GM21360 (cell line): ENCODE data around the gene SLC16A5.
A peak's percentile ranks its signal among the peaks of the same experiment; 100 is the strongest.
"Not testable (repeated sequence)": the region's sequence is repeated elsewhere in the genome, so short reads cannot be mapped to it uniquely, and the experiment has no call there.

Experiments
- ATAC-seq: cut with Tn5 transposase; IDR thresholded peaks from one replicate; pipeline ENCODE4 v1.9.1; 2021; ENCODE audit warnings: mild to moderate bottlenecking, moderate library complexity; ENCODE audit not compliant: unreplicated experiment

The SLC16A5 gene, protein sequence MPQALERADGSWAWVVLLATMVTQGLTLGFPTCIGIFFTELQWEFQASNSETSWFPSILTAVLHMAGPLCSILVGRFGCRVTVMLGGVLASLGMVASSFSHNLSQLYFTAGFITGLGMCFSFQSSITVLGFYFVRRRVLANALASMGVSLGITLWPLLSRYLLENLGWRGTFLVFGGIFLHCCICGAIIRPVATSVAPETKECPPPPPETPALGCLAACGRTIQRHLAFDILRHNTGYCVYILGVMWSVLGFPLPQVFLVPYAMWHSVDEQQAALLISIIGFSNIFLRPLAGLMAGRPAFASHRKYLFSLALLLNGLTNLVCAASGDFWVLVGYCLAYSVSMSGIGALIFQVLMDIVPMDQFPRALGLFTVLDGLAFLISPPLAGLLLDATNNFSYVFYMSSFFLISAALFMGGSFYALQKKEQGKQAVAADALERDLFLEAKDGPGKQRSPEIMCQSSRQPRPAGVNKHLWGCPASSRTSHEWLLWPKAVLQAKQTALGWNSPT

DNA sequence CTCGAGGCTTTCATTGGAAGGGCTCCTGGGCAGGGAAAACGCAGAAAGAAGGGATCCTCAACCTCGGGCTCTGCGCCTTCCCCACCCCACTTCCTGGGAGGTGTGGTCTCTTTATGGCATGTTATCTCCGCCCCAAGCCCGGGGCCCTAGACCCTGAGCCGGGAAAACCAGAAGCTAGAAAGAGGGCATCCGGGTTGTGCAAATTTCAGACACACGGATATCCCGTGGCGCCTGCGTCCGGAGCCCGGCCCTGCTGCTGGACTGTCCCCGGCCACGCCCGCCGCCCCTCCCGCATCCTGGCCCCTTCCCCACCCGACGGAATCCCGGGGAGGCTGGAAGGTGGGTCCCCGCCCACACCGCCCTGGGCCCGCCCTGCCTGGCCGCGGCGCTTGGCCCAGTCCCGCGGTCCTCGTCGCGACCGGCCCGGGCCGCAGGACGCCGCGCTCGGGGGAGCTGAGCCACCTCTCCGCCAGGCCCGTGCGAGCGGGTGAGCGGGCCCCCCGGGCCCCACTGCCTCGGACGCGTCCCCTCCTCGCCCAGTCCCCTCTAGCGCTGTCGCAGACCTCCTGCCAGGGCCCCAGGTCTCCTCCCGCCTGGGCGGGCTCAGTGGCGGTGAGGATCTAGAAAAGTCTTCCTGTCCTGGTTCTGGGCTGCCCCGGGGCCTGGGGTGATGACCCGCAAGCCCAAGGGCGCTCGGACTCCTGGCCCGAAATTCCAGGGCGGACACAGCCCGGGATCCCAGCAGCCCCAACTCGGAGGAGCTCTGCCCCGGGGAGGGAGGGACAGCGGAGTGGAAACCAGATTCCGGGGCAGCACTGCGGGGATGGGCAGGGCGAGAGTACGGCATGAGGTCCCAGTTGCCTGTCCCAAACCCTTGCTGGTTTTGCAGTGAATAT is at the start of gene SLC16A5:
SLC16A5 (plus strand) TSS at position 397 of the 896 bp plus-strand sequence. CDS start 5,683 bp downstream, outside the sequence.
- ATAC-seq: no peak

DNA sequence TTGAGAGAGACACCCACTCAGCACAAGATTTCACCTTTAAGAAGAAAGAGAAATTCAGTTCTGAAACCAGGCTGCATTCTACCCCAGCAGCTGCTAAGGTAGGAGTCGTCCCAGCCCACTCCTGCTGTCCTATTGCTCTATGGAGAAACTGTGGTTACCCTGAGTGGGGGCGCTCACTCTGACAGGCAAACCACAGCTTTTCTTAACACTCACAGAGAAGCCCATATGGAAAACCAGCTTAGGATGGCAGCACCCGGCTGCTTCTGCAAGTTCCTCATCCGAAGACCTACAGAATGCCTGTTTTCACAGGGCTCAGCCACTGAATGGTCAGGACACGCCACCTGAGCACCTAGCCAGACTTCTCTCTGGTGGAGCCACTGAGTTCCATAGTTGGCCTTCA is 48.5 kb upstream of the SLC16A5 start:
- no peak for ATAC-seq

DNA sequence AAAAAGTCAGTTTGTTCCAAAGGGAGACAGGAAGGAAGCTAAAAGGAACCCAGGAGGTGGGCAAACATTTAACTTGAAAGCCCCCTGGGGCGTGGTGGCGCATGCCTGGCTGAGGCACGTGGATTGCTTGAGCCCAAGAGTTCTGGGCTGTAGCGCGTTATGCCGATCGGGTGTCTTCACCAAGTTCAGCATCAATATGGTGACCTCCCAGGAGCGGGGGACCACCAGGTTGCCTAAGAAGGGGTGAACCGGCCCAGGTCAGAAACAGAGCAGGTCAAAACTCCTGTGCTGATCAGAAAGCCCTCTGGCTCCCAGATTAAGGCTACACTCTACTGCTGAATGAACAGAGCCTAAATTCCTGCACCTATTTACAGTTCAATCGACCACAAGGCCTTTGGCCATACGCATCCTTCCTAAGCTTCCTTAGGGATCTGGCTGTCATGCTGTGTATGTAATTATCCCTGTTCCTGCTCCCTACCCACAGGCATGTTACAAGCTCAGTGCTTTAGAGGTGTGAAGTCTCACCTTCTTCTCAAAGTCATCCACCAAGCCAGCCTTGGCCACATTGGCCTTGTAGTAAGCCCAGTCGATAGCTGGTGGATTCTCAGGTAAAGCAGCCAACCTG is 46.0 kb upstream of the SLC16A5 start:
- no peak for ATAC-seq

DNA sequence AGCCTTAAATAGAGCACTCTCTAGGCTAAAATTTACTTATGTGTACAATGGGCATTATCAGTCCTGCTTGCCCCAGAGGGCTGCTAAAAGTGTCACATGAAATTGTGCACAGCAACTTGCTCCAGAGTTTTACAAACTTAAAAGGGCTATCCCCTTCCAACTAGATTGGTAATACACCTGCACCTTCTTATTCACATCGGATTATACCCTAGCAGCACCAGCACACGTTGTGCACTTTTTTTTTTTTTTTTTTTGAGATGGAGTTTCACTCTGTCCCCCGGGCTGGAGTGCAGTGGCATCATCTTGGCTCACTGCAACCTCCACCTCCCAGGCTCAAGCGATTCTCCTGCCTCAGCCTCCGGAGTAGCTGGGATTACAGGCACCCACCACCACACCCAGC is 44.0 kb upstream of the SLC16A5 start:
- not testable (repeated sequence) for ATAC-seq

DNA sequence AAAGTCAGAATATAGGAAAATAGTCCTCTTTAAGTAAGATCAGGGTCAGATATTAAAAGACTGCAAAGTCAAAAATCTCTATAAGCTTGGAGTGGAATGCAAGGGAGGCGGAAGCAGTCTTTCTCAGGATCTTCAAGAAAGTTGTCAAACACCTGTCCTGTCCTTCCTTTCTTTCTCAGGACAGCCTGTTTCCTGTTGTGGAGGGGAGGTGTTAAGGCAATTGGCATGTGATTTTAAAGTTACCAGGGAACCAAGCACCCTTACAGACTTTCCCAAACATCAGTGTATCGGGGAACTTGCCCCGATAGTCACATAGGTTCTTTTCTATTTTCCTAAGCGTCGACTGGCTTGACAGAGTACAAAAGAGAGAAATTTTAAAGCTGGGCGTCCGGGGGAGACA is 43.0 kb upstream of the SLC16A5 start:
- ATAC-seq: no peak

DNA sequence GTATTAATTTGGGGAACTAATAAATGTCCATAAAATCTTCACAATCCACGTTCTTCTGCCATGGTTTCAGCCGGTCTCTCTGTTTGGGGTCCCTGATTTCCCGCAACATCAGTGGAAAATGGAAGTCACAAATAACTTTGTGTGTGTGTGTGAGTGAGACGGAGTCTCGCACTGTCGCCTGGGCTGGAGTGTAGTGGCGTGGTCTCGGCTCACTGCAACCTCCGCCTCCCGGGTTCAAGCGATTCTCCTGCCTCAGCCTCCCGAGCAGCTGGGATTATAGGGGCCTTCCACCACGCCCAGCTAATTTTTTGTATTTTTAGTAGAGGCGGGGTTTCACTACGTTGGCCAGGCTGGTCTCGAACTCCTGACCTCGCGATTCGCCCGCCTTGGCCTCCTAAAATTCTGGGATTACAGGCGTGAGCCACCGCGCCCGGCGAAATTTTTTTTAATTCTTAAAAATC is 41.8 kb upstream of the SLC16A5 start:
- not testable (repeated sequence) for ATAC-seq

DNA sequence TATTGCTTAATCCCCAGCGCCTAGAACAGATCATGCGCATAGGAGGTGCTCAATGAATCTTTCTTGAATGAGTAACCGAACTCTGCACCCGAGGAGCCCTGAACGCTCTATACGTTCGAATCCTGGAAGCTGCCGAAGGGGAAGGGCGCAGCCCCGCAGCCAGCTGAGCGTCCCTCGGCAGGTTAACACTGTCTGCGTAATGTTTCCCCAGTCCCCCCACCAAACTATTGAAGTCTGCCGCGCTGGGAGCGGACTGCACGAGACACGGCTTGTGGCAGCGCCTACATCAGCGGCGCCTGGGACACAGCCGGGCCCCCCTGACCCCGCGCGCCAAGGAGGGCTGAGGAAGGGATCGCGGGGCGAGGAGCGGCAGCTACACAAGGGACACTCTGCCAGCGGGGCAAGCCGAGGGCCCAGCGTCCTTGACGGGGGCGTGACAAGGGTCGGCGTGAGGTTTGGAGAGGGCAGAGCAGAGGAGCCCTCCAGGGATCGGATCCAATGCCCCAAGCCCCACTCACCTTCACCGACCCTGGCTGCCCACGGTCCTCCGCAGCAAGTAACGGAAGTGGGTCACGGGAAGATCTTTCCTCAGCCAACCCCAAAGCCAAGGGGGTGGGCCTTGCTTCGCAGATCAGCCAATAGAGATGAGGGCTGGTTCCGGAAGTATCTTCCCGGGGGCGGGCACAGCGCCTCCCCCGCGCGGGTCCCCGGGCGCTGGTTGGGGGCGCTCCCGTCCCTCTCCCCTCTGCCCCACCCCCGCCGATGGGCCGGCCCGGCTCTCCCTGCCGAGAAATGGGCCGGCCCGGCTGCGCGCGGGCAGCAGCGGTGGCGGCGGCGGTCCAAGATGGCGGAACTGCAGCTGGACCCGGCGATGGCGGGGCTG is 41.1 kb upstream of the SLC16A5 start, which contains the start of the genes ATP5PD and KCTD2:
ATP5PD (minus strand) TSS at position 563 of the 883 bp plus-strand sequence. CDS start 4,319 bp downstream, outside the sequence.
KCTD2 (plus strand) TSS at position 819 of the 883 bp plus-strand sequence; CDS start at position 845, 26 bp downstream.
- ATAC-seq: peak; percentile 94

DNA sequence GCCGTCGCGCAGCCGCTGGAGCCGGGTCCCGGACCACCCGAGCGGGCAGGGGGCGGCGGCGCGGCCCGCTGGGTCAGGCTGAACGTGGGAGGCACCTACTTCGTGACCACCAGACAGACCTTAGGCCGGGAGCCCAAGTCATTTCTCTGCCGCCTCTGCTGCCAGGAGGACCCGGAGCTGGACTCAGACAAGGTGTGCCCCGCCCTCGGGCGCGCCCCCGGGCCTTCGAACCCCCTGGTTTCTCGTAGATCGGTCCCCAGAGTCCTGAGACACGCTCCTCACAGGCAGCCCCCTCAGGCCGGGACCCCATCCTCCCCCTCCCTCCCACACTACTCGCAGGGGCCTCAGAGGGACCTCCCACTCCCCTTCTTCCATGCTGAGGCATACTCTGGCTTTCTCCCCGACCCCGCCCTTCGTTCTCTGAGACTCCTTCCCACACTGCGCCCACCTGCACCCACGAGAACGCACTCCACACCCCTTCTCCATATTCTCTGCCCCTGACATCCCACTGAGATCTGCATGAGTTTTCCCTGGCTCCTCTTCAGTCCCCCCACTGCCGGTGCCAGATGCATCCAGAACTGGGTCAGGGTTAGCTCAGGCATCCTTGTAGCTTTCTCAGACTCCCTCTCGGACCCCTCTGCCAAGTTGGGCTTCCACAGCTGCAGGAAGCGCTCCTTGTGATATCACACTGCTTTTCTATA is 40.2 kb upstream of the SLC16A5 start:
- peak; percentile 12 for ATAC-seq

DNA sequence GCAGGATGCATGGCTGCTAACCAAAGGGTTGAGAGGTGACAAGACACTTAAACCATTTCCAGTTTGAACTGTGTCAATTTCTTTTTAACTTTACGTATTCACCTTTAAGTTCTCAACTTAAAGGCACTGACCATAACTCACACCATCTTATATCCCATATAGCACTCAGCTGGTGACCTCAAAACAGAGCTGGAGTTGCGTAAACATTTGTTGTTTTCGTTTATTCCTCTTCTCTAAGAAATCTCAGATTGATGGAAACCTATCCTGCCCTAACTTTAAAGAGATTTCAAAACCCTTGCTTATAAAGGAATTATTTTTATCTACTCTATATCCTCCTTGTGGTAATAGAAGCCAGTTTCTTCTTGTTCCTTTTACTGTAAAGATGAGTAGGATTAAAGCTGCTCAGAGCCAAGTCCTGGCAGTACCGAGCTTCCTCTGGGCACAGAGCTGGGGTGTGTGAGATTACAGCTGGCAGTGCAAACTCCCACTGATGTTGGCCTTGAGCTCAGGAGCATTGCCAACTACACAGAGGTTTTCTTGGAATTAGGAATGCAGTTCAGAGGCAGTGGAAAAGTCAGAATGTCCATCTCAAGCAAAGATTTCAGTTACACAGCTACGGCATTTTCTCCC is 39.4 kb upstream of the SLC16A5 start:
- no peak for ATAC-seq

DNA sequence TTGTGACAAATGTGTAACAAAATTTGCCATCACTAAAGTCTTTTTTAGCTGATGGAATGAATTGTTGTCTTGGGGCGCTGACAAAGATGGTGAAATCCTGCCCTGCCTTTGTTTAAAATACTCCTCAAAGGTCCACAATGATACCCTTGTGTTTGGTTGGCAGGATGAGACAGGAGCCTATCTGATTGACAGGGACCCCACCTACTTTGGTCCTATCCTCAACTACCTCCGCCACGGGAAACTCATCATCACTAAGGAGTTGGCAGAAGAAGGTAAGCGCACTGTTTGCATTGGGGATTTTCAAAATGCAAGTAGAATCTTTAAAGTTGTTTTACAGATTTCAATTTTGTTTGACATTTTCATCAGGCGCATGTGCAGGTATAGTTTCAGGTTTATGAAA is 38.7 kb upstream of the SLC16A5 start:
- ATAC-seq: no peak

DNA sequence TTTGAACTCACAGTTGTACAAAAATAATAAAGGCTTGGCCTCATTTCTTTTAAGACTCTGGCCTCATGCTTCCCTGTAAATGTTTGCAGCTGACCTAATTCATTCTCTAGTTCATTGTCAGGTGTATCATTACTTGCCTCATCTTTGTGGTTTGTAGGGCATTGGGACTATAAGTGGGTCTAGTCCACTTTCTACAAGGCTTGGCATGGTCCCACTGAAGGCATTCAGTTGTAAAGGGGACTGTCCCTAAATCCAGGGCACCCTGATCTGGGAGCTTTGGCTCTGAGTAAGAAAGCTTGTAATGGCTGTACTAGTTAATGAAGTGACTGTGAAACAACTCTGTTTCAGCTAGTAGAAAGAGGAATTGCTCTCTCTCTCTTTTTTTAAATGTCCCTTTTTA is 38.0 kb upstream of the SLC16A5 start:
- ATAC-seq: no peak

DNA sequence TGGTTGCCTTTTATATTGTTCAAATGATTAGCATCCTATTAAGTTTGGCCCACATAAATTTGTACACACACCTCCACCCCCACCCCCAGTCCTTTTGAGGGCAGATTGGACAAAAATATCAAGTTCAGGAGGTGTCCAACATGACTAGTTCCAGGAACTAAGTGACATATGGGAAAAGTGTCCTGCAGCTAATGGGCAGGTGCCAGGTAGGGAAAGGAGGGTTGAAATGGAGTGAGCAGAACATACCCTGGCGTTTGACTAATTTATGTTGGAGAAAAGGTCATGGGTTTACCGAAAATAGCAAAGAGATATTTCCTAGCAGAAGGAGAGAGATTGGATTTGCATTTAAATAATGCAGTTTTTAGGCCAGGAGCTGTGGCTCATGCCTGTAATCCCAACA is 35.8 kb upstream of the SLC16A5 start:
- no peak for ATAC-seq

DNA sequence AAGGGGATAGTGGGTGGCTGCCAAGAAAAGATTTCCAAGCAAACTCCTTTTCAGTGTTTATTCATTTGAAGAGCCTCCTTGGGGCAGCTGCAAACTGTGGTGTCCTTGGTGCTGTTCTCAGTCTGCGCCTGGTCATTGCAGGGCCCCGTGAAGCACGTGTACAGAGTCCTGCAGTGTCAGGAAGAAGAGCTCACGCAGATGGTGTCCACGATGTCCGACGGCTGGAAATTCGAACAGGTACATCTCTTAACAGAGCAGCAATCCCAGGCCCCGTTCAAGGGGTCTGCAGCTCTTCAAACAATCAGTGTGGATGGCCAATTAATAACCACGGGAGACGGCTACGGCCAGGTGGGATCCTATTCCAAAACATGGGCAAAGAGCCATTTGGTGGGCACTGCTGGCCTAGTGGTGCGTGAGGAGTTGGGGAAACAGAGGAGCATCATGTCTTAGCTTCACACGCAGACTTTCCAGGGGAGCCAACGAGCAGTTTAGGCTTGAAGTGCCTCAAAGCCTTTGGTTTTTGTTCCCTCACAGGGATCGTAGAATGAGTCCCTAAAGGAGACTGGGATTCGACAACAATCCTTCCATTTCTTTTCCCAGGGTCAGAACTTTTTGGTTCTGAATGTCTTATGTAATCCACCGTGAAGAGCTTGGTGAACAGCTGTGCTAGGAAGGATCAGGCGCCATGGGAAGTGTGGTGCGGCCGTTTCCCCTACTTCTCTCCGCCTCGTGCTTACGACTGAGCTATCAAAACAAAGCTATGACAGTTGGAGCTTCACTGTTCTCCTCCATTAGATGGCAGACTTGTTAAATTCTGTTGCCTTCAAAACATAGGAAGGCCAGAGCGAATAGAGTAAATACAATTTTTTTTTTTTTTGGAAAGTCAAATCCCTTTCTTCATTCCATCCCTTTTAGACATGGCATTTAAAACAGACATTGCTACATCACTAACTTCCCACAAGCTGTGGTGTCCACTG is 28.1 kb upstream of the SLC16A5 start:
- no peak for ATAC-seq

DNA sequence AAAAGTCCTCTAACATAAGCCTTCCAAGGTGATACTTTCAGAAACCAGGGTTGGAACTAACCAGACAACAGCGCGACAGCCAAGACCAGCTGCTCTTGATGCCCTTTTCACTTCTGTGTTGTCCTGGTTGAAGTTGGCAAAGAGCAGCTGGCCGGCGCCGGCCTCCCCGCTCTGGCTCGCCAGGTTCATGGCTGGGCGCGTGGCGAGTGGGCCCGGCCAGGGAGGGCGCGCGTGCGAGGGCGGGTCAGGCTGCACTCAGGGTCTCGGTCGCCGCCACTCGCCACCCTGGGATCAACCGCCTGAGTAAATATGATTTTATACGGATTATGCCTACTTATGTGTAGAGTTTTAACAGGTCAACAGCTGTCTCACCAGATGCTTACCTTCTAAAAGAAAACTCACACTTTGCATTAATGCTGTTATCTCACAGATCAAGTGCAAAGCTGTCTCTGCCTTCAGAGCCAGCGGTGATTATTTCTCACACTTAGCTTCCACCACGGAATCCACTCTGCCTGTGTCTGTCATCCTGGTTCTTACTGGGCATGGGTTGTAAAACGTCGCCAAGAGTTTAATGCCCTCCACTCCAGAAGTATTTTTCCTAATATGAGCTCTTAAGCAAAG is 27.2 kb upstream of the SLC16A5 start:
- no peak for ATAC-seq

DNA sequence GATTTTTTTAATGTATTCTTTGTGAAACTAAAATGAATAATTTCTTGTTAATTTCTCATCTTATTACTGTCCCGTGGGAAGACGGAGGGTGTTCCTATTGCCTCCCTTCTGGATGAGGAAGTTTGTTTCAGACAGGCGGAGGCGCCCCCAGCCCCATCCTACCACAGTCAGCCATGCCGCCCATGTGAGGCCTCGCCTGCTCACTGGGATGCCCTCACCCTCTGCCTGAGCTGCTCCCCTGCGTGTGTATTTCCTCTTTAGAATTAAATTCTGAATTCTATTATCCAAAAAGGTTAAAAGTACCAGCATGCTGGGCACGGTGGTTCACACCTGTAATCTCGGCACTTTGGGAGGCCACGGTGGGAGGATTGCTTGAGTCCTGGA is 26.7 kb upstream of the SLC16A5 start:
- no peak for ATAC-seq

DNA sequence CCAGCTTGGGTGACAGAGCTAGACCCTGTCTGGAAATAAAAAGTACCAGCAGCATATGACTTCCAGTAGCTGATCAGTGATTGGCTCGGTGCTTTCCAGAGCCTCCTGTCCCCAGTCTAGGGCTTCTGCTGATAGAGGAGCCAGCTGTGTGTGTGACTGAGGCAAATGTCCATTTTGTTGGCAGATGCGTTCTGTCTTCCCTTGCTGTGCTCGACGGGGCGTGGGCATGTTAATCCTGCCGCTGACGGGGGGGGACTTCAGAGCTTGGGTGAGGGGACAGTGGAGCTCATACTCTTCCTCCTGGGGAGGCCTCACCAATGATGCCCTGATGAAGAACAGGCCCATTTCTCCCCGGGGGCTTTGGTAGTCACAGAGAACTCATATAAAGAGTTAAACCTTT is 26.1 kb upstream of the SLC16A5 start:
- no peak for ATAC-seq

DNA sequence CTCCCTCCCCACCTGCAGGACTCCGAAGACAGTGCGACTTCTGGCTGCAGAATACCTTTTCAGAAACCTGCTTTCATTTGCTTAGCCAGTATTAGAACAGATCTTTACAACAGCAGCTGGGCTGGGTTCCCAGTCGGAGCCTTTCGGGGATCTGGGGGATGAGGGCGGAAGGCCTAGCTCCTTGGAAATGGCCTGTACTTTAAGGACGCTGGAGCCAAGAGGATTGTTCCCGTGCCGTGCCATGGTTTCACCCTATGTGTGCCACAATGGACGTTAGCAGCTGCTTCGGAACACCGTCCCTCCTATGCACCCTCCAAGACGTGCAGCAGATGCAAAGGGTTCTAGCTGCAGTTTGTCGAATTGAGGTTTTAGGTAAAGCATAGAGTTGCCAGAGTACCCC is 24.6 kb upstream of the SLC16A5 start:
- no peak for ATAC-seq
